ENCODE data around the gene THRSP.
A peak's percentile ranks its signal among the peaks of the same experiment; 100 is the strongest.

Gene THRSP

GRCh38 chr11:78060533-78060932, 3.1 kb upstream of the THRSP start:
- ATAC-seq (ENCODE audit: low read depth): no peak

GRCh38 chr11:78061088-78061920, 2.4 kb upstream of the THRSP start:
- Histone ChIP-seq H3K4me3 (ENCODE audit: severe bottlenecking) (no peak overlapping the region), H3K27ac (ENCODE audit: poor library complexity, severe bottlenecking) (no peak overlapping the region), H3K4me1 (ENCODE audit: insufficient read depth, poor library complexity, severe bottlenecking) (no peaks in the 10 kb centered on the region), H3K27me3 (ENCODE audit: insufficient read depth, poor library complexity, severe bottlenecking) (no peaks in the 10 kb centered on the region), H3K36me3 (ENCODE audit: low read depth) (no peaks in the 10 kb centered on the region), H3K9me3 (ENCODE audit: severe bottlenecking) (no peaks in the 10 kb centered on the region)
- 0 out of 3 replicates have a peak, but pooled peaks have one; percentile 12 for ATAC-seq (ENCODE audit: low read depth)
- no peak for DNase-seq (ENCODE audit: low spot score)
- no peak for TF ChIP-seq CTCF (IDR thresholded peaks at IDR 0.05; ENCODE audit: poor library complexity, severe bottlenecking)

More at GRCh38 chr11:78060533-78060932, 3.1 kb upstream of the THRSP start:
- no peak for DNase-seq (ENCODE audit: low spot score)
- TF ChIP-seq CTCF (IDR thresholded peaks at IDR 0.05; ENCODE audit: poor library complexity, severe bottlenecking): no peak
- H3K4me3 ChIP-seq (ENCODE audit: severe bottlenecking): no peak overlapping the region
- H3K27ac ChIP-seq (ENCODE audit: poor library complexity, severe bottlenecking): no peak overlapping the region
- no peaks in the 10 kb centered on the region for H3K4me1 ChIP-seq (ENCODE audit: insufficient read depth, poor library complexity, severe bottlenecking)
- H3K36me3 ChIP-seq (ENCODE audit: low read depth): no peaks in the 10 kb centered on the region
- no peaks in the 10 kb centered on the region for H3K27me3 ChIP-seq (ENCODE audit: insufficient read depth, poor library complexity, severe bottlenecking)
- H3K9me3 ChIP-seq (ENCODE audit: severe bottlenecking): no peaks in the 10 kb centered on the region

GRCh38 chr11:78061921-78062311, 1.7 kb upstream of the THRSP start:
- no peaks in the 10 kb centered on the region for H3K9me3 ChIP-seq (ENCODE audit: severe bottlenecking)
- TF ChIP-seq CTCF (IDR thresholded peaks at IDR 0.05; ENCODE audit: poor library complexity, severe bottlenecking): no peak

GRCh38 chr11:78062671-78063070, 990 bp upstream of the THRSP start:
- no peaks in the 10 kb centered on the region for H3K9me3 ChIP-seq (ENCODE audit: severe bottlenecking)
- no peak overlapping the region for H3K27ac ChIP-seq (ENCODE audit: poor library complexity, severe bottlenecking)
- ATAC-seq (ENCODE audit: low read depth) (no peak), DNase-seq (ENCODE audit: low spot score) (no peak)
- no peak for TF ChIP-seq CTCF (IDR thresholded peaks at IDR 0.05; ENCODE audit: poor library complexity, severe bottlenecking)
- no peaks in the 10 kb centered on the region for H3K27me3 ChIP-seq (ENCODE audit: insufficient read depth, poor library complexity, severe bottlenecking)
- H3K4me1 ChIP-seq (ENCODE audit: insufficient read depth, poor library complexity, severe bottlenecking): no peaks in the 10 kb centered on the region
- H3K4me3 ChIP-seq (ENCODE audit: severe bottlenecking): no peak overlapping the region
- no peaks in the 10 kb centered on the region for H3K36me3 ChIP-seq (ENCODE audit: low read depth)

More at GRCh38 chr11:78061921-78062311, 1.7 kb upstream of the THRSP start:
- Histone ChIP-seq H3K4me1 (ENCODE audit: insufficient read depth, poor library complexity, severe bottlenecking) (no peaks in the 10 kb centered on the region), H3K4me3 (ENCODE audit: severe bottlenecking) (no peak overlapping the region), H3K36me3 (ENCODE audit: low read depth) (no peaks in the 10 kb centered on the region), H3K27me3 (ENCODE audit: insufficient read depth, poor library complexity, severe bottlenecking) (no peaks in the 10 kb centered on the region), H3K27ac (ENCODE audit: poor library complexity, severe bottlenecking) (no peak overlapping the region)
- DNase-seq (ENCODE audit: low spot score): no peak
- ATAC-seq (ENCODE audit: low read depth): no peak

GRCh38 chr11:78065203-78065602, 1.5 kb downstream of the THRSP start:
- Histone ChIP-seq H3K36me3 (ENCODE audit: low read depth) (peaks cover 14% of the 10 kb centered on the region), H3K4me3 (ENCODE audit: severe bottlenecking) (no peak overlapping the region), H3K4me1 (ENCODE audit: insufficient read depth, poor library complexity, severe bottlenecking) (no peaks in the 10 kb centered on the region), H3K27ac (ENCODE audit: poor library complexity, severe bottlenecking) (no peak overlapping the region), H3K9me3 (ENCODE audit: severe bottlenecking) (no peaks in the 10 kb centered on the region), H3K27me3 (ENCODE audit: insufficient read depth, poor library complexity, severe bottlenecking) (no peaks in the 10 kb centered on the region)
- DNase-seq (ENCODE audit: low spot score) (no peak), ATAC-seq (ENCODE audit: low read depth) (no peak)
- TF ChIP-seq CTCF (IDR thresholded peaks at IDR 0.05; ENCODE audit: poor library complexity, severe bottlenecking): no peak
